Activated naive CD4-positive, alpha-beta T cell (primary cell): ENCODE measurements around the gene TFB1M.
"Not testable (repeated sequence)": the region's sequence is repeated elsewhere in the genome, so short reads cannot be mapped to it uniquely, and the experiment has no call there.

Experiments used
- DNase-seq, 4 experiments: peaks; one replicate each; lab custom pipeline; 2025; lab: John Stamatoyannopoulos, UW

The TFB1M gene

DNA sequence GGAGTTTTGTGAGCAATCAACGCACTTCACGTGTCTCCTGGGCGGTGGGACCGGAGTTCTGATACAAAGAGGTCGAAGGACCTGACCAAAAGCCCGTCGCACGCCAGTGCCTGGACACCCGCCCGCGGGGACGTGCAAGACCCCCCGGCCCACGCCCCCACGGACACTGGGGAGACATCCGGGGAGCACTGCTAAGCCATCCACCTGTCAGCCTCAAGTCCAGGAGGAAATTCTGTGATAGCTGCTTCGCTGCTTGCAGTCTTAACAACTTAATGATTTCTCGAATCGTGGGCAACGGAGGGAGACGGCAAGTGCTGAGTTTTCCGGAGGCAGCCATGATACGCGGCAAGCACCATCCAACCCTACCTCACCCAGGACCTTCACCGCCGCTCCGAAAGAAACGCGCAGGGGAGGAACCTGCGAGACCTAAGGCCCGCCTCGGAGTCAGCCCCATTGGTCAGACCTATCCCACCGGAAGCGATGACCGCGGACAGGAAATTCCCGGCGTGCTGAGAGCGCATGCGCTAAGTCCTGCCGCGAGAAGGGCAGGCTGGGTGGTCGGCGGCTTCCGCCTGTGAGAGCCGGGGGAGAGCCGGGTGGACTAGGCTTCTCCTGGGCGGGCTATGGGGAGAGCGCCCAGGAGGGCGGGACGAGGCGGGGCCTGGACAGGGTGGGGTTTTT, at the start of gene TFB1M:
TSS of gene TFB1M (minus strand) at position 393 of the 681 bp plus-strand sequence. CDS start at position 337, 56 bp downstream.
- DNase-seq = peak; percentile 90 to 94 (median 92)

DNA sequence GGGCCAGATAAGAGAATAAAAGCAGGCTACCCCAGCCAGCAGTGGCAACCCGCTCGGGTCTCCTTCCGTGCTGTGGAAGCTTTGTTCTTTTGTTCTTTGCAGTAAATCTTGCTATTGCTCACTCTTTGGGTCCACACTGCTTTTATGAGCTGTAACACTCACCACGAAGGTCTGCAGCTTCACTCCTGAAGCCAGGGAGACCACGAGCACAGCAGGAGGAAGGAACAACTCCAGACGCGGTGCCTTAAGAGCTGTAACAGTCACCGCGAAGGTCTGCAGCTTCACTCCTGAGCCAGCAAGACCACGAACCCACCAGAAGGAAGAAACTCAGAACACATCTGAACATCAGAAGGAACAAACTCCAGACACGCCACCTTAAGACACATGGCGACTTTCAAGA, 49.7 kb upstream of the TFB1M start:
- DNase-seq = not testable (repeated sequence)

DNA sequence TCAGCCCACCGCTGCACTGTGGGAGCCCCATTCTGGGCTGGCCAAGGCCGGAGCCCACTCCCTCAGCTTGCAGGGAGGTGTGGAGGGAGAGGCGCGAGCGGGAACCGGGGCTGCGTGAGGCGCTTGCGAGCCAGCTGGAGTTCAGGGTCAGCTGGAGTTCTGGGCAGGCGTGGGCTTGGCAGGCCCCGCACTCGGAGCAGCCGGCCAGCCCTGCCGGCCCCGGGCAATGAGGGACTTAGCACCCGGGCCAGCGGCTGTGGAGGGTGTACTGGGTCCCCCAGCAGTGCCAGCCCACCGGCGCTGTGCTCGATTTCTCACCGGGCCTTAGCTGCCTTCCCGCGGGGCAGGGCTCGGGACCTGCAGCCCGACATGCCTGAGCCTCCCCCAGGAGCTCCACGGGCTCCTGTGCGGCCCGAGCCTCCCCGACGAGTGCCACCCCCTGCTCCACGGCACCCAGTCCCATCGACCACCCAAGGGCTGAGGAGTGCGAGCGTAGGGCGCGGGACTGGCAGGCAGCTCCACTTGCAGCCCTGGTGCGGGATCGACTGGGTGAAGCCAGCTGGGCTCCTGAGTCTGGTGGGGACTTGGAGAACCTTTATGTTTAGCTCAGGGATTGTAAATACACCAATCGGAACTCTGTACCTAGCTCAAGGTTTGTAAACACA, 48.8 kb upstream of the TFB1M start:
- not testable (repeated sequence) for DNase-seq

DNA sequence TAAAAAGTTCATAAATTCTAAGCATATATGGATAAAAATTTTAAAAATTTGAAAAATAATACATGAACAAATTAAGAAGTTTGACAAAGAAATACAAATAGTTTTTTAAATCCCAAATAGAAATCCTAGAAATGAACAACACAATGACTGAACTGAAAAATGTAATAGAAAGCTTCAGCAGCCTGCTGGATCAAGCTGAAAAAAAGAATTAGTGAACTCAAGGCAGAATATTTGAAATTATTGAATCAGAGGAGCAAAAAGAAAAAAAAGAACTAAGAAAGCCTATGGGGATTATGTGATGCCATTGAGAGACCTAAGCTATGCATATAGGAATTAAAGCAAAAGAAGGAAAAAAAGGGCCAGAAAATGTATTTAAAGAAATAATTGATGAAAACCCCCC, 39.9 kb upstream of the TFB1M start:
- DNase-seq = no peak

DNA sequence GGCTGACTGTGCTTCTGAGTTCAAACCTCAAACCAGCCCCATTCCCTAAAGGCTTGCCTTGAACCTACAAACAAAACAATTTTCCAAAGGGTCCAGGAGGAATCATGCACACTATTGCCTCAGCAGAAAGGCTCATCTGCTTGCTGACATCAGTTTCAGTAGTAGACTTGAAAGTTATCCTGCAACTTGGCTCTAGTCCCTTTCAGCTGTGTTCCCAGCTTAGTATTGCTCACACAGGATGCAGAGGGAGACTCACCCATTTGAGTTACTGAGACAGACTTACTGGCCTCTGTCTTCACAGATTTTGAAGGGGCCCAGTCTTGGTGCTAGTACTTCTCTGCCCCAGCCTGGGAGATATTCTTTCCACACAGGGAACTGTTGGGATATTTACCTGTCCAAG, 38.5 kb upstream of the TFB1M start:
- DNase-seq = no peak

DNA sequence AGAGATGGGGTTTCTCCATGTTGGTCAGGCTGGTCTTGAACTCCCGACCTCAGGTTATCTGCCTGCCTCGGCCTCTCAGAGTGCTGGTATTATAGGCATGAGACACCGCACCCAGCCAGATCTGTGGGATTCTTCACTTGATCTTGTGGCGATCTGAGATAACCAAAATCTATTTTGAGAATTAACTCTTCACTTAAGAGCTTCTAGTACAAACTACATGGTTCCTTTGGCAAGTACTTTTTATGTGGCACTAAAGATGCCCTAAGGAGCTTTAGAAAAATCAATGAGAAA, 37.8 kb upstream of the TFB1M start:
- no peak for DNase-seq

DNA sequence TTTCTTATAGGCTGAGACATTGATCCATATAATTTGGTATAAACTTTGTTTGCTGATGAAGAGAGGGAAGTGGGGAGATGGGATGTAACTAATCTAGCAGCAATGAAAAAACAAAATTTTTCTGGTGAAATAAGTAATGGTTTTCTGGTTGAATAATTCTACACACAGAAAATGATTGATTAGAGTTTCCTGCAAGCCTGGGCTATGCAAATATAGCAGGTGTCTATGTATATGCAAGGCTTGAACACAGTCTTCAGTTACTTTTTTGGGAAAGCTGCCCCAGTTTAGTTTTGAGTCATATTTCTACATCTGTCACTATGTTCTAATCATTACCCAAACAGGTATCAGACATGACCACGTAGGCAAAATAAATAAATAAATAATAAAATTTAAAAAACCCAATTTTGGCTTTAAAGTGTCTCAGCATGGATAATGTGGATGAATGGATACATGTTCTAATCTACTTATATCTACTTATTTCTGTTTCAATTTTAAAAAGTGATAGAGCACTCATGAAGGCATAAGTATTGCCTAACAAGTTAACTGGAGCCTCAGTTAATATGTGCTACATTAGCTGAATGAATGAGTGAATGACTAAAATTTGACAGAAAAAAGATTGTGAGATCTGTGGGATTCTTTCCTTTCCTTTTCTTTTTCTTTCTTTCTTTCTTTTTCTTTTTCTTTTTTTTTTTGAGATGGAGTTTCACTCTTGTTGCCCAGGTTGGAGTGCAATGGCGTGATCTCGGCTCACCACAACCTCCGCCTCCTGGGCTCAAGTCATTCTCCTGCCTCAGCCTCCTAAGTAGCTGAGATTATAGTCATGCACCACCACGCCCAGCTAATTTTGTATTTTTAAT, 37.2 kb upstream of the TFB1M start:
- no peak for DNase-seq

DNA sequence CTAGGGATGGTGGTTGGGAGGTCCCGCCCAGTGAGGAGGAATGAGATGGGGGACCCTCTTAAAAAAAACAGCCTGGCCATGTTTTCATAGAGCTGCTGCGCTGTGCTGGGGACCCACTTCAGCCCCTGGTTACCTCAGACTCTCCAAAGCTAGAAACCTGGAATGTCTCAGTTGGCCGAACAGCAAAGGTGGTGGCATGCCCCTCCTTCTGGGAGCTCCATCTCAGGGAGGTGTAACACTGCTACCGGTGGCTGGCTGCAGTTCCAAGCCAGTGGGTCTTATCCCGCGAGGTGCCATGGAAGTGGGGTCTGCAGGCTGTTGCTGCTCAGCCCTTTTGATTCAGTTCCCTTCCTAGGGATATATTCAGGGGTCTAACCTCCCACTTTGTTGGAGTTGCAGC, 35.7 kb upstream of the TFB1M start:
- no peak for DNase-seq

DNA sequence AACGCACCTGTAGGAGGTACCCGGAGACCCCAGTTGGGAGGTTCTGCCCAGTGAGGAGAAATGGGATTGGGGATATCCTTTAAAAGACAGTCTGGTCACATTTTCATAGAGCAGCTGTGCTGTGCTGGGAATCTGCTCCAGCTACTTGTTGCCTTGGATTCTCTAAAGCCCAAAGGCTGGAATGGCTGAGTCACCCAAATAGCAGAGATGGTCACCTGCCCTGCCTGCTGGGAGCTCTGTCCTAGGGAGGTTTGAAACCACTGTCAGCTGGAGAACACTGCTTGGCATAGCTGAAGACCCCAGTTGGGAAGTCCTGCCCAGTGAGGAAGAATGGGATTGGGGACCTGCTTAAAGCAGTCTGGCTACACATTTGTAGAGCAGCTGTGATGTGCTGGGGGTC, 34.8 kb upstream of the TFB1M start:
- no peak for DNase-seq

DNA sequence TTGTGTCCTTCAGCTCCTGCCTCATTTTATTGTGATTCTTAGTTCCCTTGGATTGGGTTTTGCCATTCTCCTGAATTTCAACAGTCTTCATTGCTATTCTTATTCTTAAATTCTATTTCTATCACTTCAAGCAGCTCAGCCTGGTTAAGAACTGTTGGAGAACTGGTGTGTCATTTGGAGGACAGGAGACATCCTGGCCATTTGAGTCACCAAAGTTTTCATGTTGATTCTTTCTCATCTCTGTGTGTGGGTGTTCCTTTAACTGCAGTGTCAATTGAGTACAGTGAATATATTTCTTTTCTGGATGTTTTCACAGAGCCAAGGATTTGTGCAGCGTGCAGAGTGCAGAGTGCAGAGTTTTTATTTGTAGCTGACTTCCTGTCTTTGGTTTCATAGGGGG, 33.5 kb upstream of the TFB1M start:
- no peak for DNase-seq

DNA sequence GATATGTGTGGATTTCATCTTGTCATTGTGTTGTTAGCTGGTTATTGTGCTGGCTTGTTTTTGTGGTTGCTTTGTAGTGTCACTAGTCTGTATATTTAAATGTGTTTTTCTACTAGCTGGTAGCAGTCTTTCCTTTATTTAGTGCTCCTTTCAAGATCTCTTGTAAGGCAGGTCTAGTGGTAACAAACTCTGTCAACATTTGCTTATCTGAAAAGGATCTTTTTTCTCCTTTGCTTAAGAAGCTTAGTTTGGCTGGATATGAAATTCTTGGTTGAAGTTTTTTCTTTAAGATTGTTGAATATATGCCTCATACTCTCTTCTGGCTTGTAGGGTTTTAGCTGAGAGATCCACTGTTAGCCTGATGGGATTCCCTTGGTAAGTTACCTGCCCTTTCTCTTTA, 32.7 kb upstream of the TFB1M start:
- no peak for DNase-seq

DNA sequence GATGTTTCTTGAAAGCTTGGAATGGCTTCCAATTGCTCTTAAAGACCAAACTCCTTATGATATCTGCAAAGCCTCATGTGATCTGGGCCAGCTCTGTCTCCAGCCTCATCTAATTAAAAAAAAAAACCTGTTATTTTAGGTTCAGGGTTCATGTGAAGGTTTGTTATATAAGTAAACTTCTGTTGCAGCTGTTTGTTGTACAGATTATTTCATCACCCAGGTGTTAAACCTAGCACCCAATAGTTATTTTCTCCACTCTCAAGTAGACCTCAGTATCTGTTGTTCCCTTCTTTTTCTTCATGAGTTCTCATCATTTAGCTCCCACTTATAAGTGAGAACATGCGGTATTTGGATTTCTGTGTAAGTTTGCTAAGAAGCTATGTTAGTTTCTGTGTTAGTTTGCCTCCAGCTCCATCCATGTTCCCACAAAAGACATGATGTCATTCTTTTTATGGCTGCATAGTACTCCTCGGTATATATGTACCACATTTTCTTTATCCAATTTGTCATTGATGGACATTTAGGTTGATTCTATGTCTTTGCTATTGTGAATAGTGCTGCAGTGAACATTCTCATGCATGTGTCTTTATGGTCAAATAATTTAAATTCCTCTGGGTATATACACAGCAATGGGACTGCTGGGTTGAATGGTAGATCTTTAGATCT, 30.2 kb upstream of the TFB1M start:
- DNase-seq = no peak

DNA sequence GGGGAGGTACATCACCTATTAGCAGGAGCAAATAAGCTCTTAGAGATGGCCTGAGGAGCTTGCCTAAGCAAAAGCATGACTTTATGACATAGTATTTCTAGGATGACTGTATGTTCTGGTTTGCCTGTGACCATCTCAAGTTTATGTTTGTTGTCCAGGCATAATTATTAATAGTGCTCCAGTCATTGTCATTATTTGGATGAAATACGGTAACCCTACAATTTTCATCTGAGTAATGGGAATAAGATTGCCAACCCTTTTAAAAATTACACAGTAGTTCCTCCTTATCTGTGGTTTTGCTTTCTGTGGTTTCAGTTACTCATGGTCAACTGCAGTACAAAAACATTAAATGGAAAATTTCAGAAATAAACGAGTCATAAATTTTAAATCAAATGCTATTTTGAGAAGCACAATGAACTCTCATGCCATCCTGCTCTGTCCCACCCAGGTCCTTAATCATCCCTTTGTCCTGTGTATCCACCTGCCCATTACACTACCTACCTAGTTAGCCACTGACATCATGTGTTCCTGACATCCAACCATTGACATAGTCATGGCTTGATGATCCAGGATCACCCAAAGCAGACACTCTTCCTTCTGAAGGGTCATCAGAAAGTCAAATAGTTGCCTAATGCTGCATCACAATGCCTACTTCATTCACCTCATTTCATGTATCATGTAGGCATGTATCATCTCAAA, 27.0 kb upstream of the TFB1M start:
- no peak for DNase-seq

DNA sequence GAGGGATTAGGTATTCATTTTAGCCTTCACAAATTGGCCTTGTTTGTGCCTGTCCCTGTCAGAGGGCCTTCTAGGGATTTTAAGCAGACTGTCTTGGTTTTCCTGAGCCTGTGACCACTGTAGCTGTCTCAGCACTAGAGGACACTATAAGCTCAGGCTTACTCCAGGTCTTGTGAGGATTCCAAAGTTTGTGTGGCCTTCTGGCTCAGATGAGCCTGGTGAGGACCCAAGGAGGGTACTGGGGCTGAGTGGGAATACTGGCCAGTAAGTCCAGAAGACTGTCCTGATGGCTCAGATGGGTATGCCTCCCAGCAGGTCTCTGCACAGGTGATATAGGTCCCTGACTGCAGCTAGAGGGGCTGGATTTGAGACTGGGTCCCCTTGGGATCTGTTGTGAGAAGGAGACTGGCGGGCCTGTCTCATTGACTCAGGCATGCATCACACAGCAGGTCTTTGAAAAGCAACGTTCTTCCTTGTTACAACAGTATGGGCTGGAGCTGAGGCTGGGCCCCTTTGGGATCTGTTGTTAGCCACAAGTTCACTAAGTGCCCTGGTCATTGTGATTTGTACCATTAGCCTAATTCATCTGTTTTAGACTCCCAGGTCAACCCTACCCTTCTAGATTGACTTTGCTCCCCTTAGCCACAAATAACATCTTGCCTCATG, 26.3 kb upstream of the TFB1M start:
- no peak for DNase-seq

DNA sequence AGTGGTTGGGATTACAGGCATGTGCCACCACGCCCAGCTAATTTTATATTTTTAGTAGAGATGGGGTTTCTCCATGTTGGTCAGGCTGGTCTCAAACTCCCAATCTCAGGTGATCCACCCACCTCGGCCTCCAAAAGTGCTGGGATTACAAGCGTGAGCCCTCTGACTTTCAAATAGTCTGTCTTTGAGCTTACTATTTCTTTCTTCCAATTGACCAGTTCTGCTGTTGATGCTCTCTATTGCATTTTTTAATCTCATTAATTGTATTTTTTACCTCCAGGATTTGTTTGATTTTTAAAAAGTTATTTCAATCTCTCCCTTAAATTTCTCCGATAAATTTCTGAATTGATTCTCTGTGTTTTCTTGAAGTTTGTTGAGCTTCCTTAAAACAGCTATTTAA, 25.6 kb upstream of the TFB1M start:
- not testable (repeated sequence) for DNase-seq

DNA sequence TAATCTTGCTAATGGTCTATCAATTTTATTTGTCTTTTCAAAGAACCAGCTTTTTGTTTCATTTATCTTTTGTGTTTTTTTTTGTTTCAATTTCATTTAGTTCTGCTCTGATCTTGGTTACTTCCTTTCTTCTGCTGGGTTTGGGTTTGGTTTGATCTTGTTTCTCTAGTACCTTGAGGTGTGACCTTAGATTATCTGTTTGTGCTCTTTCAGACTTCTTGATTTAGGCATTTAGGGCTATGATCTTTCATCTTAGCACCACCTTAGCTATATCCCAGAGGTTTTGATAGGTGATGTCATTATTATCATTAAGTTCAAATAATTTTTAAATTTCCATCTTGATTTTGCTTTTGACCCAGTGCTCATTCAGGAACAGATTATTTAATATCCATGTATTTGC, 24.0 kb upstream of the TFB1M start:
- not testable (repeated sequence) for DNase-seq

DNA sequence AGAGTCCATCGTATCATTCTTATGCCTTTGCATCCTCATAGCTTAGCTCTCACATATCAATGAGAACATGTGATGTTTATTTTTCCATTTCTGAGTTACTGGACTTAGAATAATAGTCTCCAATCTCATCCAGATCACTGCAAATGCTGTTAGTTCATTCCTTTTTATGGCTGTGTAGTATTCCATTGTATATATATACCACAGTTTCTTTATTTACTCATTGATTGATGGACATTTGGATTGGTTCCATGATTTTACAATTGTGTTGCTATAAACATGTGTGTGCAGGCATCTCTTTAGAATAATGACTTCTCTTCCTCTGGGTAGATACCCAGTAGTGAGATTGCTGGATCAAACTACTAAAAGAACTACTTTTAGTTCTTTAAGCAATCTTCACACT, 21.0 kb upstream of the TFB1M start:
- no peak for DNase-seq

DNA sequence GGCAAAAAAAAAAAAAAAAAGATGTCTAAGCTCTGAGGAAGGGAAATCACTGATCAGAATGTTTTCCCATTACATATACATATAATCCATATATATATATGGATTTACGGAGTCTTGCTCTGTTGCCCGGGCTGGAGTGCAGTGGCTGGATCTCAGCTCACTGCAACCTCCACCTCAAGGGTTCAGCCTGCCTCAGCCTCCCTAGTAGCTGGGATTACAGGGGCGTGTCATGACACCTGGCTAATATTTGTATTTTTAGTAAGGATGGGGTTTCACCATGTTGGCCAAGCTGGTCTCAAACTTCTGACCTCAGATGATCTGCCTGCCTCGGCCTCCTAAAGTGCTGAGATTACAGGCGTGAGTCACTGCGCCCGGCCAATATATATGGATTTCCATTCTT, 19.8 kb upstream of the TFB1M start:
- not testable (repeated sequence) for DNase-seq

DNA sequence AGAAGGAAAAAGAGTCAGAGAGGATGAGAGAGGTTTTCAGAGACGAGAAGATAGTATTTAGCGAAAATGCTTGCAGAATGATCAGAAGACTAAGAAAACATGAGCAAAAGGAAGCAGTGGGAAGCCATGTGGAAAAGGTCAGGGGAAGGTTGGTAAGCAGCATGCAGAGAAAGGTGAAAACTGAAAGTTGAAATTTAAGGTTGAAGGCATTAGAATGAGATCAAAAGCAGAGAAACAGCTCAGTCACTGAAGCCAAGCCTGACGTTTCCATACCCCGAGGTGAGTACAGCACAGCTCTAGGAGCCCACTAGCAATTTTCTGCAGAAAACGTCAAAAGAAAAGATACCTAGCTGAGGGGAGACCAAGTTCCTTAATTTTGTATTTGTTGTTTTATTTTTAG, 19.1 kb upstream of the TFB1M start:
- DNase-seq = no peak

DNA sequence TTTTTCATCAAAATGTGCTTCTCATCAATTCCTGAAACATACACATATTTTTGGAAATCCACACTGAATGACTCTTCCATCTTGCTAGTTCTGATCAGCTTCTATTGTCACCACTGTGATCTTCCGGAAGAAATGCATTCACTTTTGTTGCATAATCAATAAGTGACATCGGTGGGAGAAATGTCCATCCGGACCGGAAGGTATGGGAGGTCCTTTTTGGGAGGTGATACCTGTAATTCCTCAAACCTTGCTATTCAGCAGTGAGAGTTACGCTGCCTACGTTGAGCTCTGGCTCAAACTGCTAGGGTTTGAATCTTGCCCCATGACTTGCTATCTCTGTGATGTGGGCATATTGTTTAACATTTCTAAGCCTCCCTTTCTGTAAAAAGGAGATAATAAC, 16.6 kb upstream of the TFB1M start:
- DNase-seq = no peak

DNA sequence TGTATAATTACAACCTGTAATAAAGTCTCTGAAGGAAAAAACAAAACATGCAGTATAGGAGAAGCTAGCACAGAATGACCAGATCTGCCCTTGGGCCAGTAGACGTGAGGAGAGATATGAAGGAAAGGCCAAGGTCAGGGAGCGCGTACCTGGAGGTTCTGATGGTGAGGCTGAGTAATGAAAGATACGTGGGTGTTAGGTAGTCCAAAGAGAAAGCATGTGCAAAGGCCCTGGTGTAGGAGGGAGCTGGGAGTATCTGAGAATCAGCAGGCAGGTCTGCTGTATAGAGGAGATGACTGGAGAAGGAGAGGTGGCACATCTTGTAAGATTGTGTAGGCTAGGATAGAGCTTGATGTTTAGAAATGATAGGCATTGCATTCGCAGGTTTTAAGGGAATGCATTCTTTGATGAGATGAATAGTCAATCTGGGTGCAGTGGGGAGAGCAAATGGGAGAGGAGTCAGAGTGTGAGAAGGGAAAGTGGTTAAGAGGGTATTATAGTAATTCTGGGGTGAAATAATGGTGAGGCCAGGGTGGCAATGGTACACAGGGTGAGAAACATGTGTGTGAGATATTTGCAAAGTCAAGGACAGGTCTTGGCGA, 15.9 kb upstream of the TFB1M start:
- DNase-seq = no peak
